D341Med (cell line): ENCODE measurements around the gene CXCL3.
"Not testable (repeated sequence)": the region's sequence is repeated elsewhere in the genome, so short reads cannot be mapped to it uniquely, and the experiment has no call there.

Source experiments
- DNase-seq: peaks from one replicate; pipeline ENCODE4 v3.0.0; 2012; ENCODE audit warnings: low spot score

Gene CXCL3

DNA sequence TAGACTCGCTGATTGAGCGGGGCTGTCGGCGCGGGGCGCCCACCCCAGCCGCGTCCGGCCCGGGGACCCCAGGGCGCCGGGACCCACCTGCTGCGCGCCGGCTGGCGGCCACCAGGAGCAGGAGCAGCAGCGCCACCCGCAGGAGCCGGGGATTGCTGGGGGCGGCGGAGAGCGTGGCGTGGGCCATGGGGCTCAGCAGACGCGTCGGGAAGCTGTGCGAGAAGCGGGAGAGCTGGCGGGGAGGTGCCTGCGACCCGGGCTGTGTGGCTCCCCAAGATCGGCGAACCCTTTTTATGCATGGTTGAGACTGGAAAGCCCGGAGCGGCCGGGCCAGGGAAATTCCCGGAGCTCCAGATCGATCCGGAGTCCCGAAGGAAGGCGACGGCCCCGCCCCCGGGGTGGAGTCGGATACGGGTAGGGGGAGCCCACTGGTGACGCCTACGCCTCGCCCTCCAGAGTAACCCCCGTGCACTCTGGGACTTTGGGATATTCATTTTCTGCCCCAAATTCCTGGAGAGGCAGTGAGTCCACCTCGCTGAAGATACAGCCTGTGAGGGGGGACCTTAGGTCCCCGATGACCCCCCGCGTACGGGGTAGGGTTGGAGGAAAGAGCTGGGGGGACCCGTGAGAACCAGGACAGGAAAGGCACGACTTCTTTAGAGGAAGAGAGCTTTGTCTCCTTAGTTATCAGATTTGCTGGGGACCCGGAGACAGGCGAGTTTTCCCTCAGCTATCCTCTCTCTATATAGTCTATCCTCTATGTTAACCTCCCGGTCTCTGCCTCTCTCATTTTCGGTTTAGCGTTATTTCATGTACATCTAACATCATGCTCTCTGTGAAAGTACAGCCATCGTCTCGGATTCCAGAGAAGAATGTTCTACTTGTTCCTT lies at the start of gene CXCL3:
CXCL3 (minus strand) TSS at position 265 of the 890 bp plus-strand sequence; CDS start at position 187, 78 bp downstream.
- DNase-seq: peak; percentile 81

GRCh38 chr4:74087481-74087880 lies 49.0 kb upstream of the CXCL3 start:
- no peak for DNase-seq

- DNase-seq: no peak
Measured at GRCh38 chr4:74085669-74086068, 47.2 kb upstream of the CXCL3 start.

GRCh38 chr4:74084984-74085383 lies 46.5 kb upstream of the CXCL3 start:
- DNase-seq: no peak

DNA sequence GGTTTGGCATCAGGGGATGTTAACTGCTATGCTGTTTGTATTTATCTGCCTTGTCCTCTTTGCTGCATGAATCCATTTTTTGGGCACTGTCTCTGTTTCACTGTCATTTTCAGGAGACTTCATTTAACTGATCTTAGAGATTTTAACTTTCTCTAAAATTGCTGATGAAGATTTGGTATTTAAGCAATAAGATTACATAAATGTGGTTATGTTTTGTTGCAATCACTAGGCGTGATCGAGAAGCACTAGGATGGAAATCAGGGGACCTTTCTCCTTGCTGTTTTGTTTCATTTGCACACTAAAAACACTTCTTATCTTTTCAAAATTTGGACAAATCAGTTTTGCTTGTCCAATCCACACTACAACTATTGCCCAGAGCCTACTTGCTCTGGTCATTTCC lies 45.1 kb upstream of the CXCL3 start:
- no peak for DNase-seq

GRCh38 chr4:74081035-74081434 lies 42.5 kb upstream of the CXCL3 start:
- DNase-seq: no peak

- DNase-seq: not testable (repeated sequence)
Measured at GRCh38 chr4:74080351-74080750, 41.9 kb upstream of the CXCL3 start.

DNA sequence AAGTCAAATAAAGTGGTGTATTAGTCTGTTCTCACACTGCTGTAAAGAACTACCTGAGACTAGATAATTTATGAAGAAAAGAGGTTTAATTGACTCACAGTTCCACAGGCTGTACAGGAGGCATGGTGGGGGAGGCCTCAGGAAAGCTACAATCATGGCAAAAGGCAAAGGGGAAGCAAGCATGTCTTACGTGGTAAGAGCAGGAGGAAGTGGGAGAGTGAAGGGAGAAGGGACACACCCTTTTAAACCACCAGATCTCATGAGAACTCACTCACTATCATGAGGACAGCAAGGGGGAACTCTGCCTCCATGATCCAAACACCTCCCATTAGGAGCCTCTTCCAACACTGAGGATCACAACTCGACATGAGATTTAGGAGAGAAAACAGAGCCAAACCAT lies 40.5 kb upstream of the CXCL3 start:
- DNase-seq: not testable (repeated sequence)

DNA sequence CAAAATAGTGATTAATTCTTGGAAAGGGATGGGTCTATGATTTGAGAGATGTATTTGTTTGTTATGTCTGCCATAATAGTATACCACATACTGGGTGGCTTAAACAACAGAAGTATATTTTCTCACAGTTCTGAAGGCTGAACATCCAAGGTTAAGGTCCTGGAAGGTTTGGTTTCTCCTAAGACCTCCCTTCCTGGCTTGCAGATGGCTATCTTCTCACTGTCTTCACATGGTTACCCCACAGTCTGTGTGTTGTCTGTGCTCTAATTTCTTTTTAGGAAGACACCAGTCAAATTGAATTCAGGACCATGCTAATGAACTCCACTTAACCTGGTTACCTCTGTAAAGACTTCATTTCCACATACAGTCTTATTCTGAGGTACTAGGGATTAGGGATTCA lies 34.9 kb upstream of the CXCL3 start:
- DNase-seq: no peak

DNA sequence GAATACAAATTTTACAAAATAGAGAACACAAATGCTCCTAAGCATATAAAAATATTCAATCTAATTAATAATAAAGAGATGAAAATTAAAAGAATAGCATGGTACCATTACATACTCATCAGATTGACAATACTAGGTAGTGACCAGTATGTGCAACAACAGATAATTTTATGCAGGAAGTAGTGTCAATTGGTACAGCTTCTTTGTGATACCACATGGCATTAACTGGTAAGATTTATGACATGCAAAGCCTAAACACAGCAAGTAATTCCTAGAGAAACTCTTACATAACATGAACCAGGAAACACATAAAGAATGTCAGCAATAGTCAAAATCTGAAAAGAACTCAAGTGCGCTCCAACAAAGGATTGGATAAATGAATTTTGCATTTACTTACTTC lies 34.2 kb upstream of the CXCL3 start:
- DNase-seq: no peak

- no peak for DNase-seq
Measured at GRCh38 chr4:74067586-74067985, 29.1 kb upstream of the CXCL3 start.

GRCh38 chr4:74066232-74066631 lies 27.7 kb upstream of the CXCL3 start:
- DNase-seq: no peak

- no peak for DNase-seq
Measured at GRCh38 chr4:74065115-74065642, 26.7 kb upstream of the CXCL3 start.

- no peak for DNase-seq
Measured at GRCh38 chr4:74063859-74064258, 25.4 kb upstream of the CXCL3 start.

DNA sequence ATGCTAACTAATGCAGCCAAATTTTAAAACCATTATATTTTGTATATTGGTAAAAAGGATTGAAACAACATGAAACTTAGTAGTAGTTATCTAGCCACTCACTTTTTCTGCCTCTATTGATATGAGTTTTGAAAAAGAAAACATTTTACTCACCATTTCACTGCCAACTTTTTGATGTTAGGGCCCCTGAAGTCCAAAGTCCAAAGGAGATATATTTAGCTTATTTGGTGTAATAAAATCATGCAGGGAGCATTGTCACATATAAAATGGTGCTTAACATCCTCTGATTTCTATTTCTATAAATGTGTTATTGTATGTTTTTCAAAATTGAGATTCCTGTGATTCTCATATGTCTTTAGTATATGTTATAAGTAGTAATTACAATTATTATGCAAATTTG lies 24.5 kb upstream of the CXCL3 start:
- DNase-seq: no peak

DNA sequence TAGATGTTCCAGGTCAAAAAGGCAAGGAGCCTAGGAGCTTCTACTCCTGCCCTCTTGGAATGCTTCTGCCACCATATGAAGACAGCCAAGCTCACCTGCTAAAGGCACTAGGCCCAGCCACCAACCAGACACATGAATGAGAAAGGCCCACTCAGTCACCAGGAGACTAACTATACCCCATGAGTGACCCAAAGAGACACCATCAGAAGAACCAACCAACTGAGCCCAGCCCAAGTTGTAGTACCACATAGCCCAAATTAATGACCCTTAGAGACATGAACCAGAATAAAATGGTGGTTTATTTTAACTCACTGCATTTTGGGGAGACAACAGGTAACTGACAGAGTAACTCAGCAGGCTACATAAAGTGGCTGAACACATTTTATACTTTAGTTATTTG lies 22.9 kb upstream of the CXCL3 start:
- no peak for DNase-seq

DNA sequence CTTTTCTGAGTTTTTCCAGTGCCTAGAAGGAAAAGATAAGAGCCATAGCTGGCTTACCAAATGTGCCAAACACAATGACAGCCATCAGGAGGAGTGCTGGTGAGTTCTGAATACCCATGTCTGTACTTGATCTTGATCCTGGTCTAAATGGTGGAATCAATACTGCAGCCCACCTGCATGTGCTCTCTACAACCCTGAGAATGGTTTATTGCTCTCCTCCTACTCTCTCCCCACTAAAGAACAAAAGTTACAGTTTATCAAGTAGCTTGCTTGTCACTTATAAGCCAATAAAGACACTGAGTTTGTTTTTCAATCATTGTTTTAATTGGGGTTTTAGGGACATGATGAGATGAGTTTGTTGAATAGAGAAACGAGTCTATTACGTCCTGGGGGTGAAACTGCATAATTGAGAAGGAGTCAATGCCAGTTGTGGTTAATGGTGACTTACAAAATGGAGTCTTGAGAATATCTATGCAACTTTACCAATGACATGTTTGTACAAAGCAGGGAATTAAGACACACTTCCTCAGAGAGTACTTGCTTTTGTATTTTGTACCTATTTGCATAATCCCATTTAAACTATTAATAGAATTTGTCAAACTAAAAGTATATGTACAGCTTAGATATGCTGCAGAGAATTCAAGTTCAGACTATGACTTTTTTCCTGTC lies 20.8 kb upstream of the CXCL3 start:
- DNase-seq: no peak

- no peak for DNase-seq
Measured at GRCh38 chr4:74058048-74058651, 19.7 kb upstream of the CXCL3 start.

- no peak for DNase-seq
Measured at GRCh38 chr4:74057588-74057987, 19.1 kb upstream of the CXCL3 start.

DNA sequence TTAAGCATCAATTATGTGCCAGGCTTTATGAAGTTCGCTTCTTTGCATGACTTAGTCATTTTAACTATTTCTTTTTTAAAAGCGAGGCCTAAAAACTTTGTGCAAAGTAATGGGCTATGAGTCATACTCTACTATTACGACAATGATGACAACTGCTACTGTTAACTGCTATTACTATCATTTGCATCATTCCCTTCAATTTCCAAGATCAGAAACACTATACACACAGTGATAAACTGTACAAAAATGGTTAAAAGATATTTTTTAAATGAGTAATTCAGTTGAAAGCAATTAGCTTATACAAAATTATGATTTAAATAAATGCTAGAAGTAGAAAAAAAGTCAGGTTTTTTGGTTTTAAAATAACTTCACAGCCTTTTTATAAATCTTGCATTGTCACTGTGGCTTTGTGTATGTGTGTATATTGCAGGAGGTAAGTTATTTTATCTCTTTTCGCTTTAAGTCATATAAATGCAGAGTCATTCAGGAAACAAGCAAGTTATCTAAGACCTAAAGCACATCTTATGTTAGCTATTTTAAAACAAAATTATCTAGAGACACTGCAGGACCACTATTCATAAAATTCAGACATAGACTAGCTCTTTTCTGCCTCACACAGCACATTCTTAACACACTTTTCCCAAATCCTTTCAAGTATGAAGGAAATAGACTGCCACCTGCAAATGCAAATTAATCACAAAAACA lies 18.5 kb upstream of the CXCL3 start:
- no peak for DNase-seq

DNA sequence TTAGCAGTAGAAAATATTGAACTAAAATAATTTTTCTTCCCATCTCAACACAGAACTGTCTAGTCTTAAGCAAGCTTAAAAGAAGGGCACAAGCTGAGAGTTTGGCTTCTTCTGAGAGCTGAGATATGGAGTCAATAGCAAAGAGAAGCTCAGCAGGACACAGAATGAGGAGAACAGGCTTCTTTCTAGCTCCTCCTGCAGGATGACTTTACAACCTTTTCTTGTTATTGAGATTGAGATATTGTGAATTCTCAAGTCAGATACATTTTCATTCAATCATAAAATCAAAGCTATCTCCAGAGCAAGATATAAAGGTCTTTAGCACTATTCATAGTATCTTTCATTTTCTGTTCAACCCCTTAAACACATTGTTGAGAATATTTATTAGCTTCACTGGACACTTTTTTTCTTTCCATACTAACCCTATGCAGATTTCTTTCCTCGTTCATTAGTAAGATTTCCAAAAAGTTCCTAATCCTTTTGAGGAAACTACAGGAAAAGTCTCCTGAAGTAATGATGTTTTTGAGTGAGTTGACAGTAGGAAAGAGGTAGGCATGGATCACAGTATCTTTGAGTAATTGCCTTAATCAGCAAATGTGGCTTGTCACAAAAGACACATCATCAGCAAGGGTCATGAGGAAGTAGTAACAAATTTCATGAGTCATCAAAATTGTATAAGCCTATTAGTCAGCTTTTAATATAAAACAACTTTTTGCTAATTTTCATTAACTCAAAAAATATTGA lies 17.8 kb upstream of the CXCL3 start:
- no peak for DNase-seq
